HCT116 (cell line): ENCODE results near the gene DNAAF1. TPM values are rescaled to one million over a fixed set of nuclear protein-coding genes. Genes with fewer than 3 reads are reported as not detected.

Source experiments
- ATAC-seq: fragments of 200-7000 bp; cut with Tn5 transposase; 2 replicates; pipeline ENCODE4 v1.9.1; 2020; ENCODE audit warnings: mild to moderate bottlenecking, moderate library complexity
- BruUV-seq: library from RNA; stranded (reverse); fragments of 400-500 nt; replicated peaks from 2 replicates; lab custom pipeline; 2021; lab: Mats Ljungman, UMichigan
- CTCF ChIA-PET: fragments of 300-600 bp; sonication (Branson Sonifier 250); formaldehyde crosslinking; loops from one replicate; lab custom pipeline; 2021; ENCODE audit warnings: antibody characterized with exemption; lab: Charles Lee
- POLR2A ChIA-PET: fragments of 300-600, 350-600 bp; sonication (Branson Sonifier 250); formaldehyde crosslinking; loops from one replicate; lab custom pipeline; 2021; ENCODE audit warnings: antibody characterized with exemption; lab: Charles Lee
- RAD21 ChIA-PET, 2 experiments: fragments of 300-600 bp; sonication (Branson Sonifier 250); formaldehyde crosslinking; loops; one replicate each; lab custom pipeline; 2023; ENCODE audit warnings: low total read pairs in 2 of 2; ENCODE audit not compliant: uncharacterized antibody in 2 of 2, unreplicated experiment in 2 of 2, low non-redundant PET in 1 of 2; lab: Charles Lee
- DNase-seq: peaks from one replicate; pipeline ENCODE4 v3.0.0-alpha.2; 2010; ENCODE audit warnings: low read depth, low spot score
- H2AFZ ChIP-seq: fragments of 200-600 bp; shearing (Covaris generic), sonication (generic); 2 replicates; pipeline ENCODE4 v1.6.1; 2017; ENCODE audit warnings: low read depth, mixed run types, mixed read lengths, antibody characterized with exemption, low read length; ENCODE audit not compliant: poor library complexity, severe bottlenecking
- H3K27ac ChIP-seq: 2 replicates; pipeline ENCODE4 v1.5.1; 2012; ENCODE audit warnings: low read depth, low read length
- H3K27me3 ChIP-seq: fragments of 200-600 bp; sonication (generic); 2 replicates; pipeline ENCODE4 v1.6.1; 2016; ENCODE audit warnings: mixed run types, low read length, mixed read lengths; ENCODE audit not compliant: insufficient read depth
- H3K36me3 ChIP-seq, 2 experiments: fragments of 200-500 bp in 1 of 2; fragments of 200-600 bp in 1 of 2; sonication (Bioruptor generic) in 1 of 2; sonication (generic) in 1 of 2; 2 replicates each; pipeline versions ENCODE4 v1.5.1 to v1.6.1; 2014 to 2016; ENCODE audit warnings: low read length in 2 of 2, inconsistent platforms in 1 of 2, mixed read lengths in 1 of 2, mixed run types in 1 of 2; ENCODE audit not compliant: insufficient read depth in 2 of 2, control insufficient read depth in 1 of 2
- H3K4me1 ChIP-seq, 2 experiments: fragments of 200-600 bp in 1 of 2; sonication (generic) in 1 of 2; 2 replicates each; pipeline versions ENCODE4 v1.5.1 to v1.6.1; 2012 to 2017; ENCODE audit warnings: low read length in 2 of 2, inconsistent platforms in 1 of 2, mild to moderate bottlenecking in 1 of 2, mixed read lengths in 1 of 2, mixed run types in 1 of 2, moderate library complexity in 1 of 2; ENCODE audit not compliant: insufficient read depth in 2 of 2, control insufficient read depth in 1 of 2
- H3K4me2 ChIP-seq: fragments of 200-600 bp; sonication (generic); 2 replicates; pipeline ENCODE4 v1.6.1; 2017; ENCODE audit warnings: mixed run types, low read length, mixed read lengths
- H3K4me3 ChIP-seq, 2 experiments: fragments of 200-600 bp in 1 of 2; sonication (generic) in 1 of 2; replicated peaks in 1 of 2; 2 replicates each; pipeline ENCODE4 v1.5.1; 2011 to 2016; ENCODE audit warnings: low read length in 2 of 2, control low read depth in 1 of 2, low read depth in 1 of 2, mild to moderate bottlenecking in 1 of 2, mixed read lengths in 1 of 2, mixed run types in 1 of 2
- H3K79me2 ChIP-seq: fragments of 200-600 bp; sonication (generic); 2 replicates; pipeline ENCODE4 v1.6.1; 2017; ENCODE audit warnings: mild to moderate bottlenecking, mixed run types, low read length, moderate library complexity, mixed read lengths; ENCODE audit not compliant: insufficient read depth
- H3K9ac ChIP-seq: fragments of 200-600 bp; sonication (generic); 2 replicates; pipeline ENCODE4 v1.6.1; 2016; ENCODE audit warnings: low read length, mixed read lengths
- H3K9me2 ChIP-seq: fragments of 200-600 bp; sonication (generic), shearing (Covaris generic); 2 replicates; pipeline ENCODE4 v1.6.1; 2017; ENCODE audit warnings: mixed run types, mild to moderate bottlenecking, moderate library complexity; ENCODE audit not compliant: insufficient read depth
- H3K9me3 ChIP-seq, 2 experiments: fragments of 200-500 bp in 1 of 2; fragments of 200-600 bp in 1 of 2; sonication (Bioruptor generic) in 1 of 2; sonication (generic) in 1 of 2; 2 replicates each; pipeline ENCODE4 v1.6.1; 2014 to 2017; ENCODE audit warnings: low read length in 2 of 2, mixed read lengths in 2 of 2, inconsistent platforms in 1 of 2, low read depth in 1 of 2, mild to moderate bottlenecking in 1 of 2, mixed run types in 1 of 2, moderate library complexity in 1 of 2; ENCODE audit not compliant: control insufficient read depth in 1 of 2, insufficient read depth in 1 of 2
- H4K20me1 ChIP-seq: fragments of 200-600 bp; sonication (generic), shearing (Covaris generic); 2 replicates; pipeline ENCODE4 v1.6.1; 2017; ENCODE audit warnings: mixed run types, mild to moderate bottlenecking, moderate library complexity; ENCODE audit not compliant: insufficient read depth
- CBX3 ChIP-seq: IDR thresholded peaks from 2 replicates; pipeline ENCODE4 v1.6.1; 2012; ENCODE audit warnings: low read depth
- CEBPB ChIP-seq: IDR thresholded peaks from 2 replicates; pipeline ENCODE4 v1.6.1; 2012; ENCODE audit warnings: low read depth
- CTCF ChIP-seq, 3 experiments: fragments of 200-600 bp in 1 of 3; sonication (generic) in 1 of 3; IDR thresholded peaks in 2 of 3; conservative IDR thresholded peaks in 1 of 3; 2 replicates each; pipeline ENCODE4 v1.5.1; 2012 to 2017; ENCODE audit warnings: low read depth in 2 of 3, low read length in 2 of 3, antibody characterized with exemption in 1 of 3, borderline replicate concordance in 1 of 3, control low read depth in 1 of 3, mild to moderate bottlenecking in 1 of 3, mixed read lengths in 1 of 3, mixed run types in 1 of 3, moderate library complexity in 1 of 3; ENCODE audit not compliant: insufficient read depth in 1 of 3
- EGR1 ChIP-seq: IDR thresholded peaks from 2 replicates; pipeline ENCODE4 v1.6.1; 2012; ENCODE audit warnings: low read depth
- ELF1 ChIP-seq: IDR thresholded peaks from 2 replicates; pipeline ENCODE4 v1.6.1; 2012; ENCODE audit warnings: low read depth, borderline replicate concordance
- EZH2 ChIP-seq: fragments of 200-600 bp; sonication (generic); IDR thresholded peaks from 2 replicates; pipeline ENCODE4 v1.6.1; 2017; ENCODE audit warnings: antibody characterized with exemption, mixed run types
- EZH2phosphoT487 ChIP-seq: fragments of 200-600 bp; IDR thresholded peaks from 2 replicates; pipeline ENCODE4 v1.6.1; 2018; ENCODE audit warnings: antibody characterized with exemption, borderline replicate concordance
- FOSL1 ChIP-seq: IDR thresholded peaks from 2 replicates; pipeline ENCODE4 v1.6.1; 2012; ENCODE audit warnings: low read depth
- JUND ChIP-seq: IDR thresholded peaks from 2 replicates; pipeline ENCODE4 v1.6.1; 2012
- MAX ChIP-seq: IDR thresholded peaks from 2 replicates; pipeline ENCODE4 v1.6.1; 2012
- RAD21 ChIP-seq: IDR thresholded peaks from 2 replicates; pipeline ENCODE4 v1.6.1; 2012; ENCODE audit warnings: low read depth, mild to moderate bottlenecking
- SIN3A ChIP-seq: IDR thresholded peaks from 2 replicates; pipeline ENCODE4 v1.6.1; 2012; ENCODE audit warnings: low read depth
- SP1 ChIP-seq: IDR thresholded peaks from 2 replicates; pipeline ENCODE4 v1.6.1; 2012; ENCODE audit warnings: low read depth
- SRF ChIP-seq: IDR thresholded peaks from 2 replicates; pipeline ENCODE4 v1.6.1; 2012; ENCODE audit warnings: low read depth
- TCF7L2 ChIP-seq: IDR thresholded peaks from 2 replicates; pipeline ENCODE4 v1.7.0; 2011; ENCODE audit warnings: borderline replicate concordance, inconsistent platforms; ENCODE audit not compliant: insufficient read depth, insufficient read length; ENCODE audit errors: extremely low read depth
- YY1 ChIP-seq: IDR thresholded peaks from 2 replicates; pipeline ENCODE4 v1.6.1; 2011; ENCODE audit warnings: low read length, low read depth, moderate library complexity, mild to moderate bottlenecking; ENCODE audit not compliant: insufficient replicate concordance; ENCODE audit errors: extremely low read depth
- ZBTB33 ChIP-seq: IDR thresholded peaks from 2 replicates; pipeline ENCODE4 v1.6.1; 2011; ENCODE audit warnings: mild to moderate bottlenecking, low read length, moderate library complexity; ENCODE audit not compliant: insufficient replicate concordance; ENCODE audit errors: extremely low read depth
- ZFX ChIP-seq: fragments of 450-650 bp; IDR thresholded peaks from 2 replicates; pipeline ENCODE4 v1.6.1; 2017
- ZNF274 ChIP-seq: fragments of 200-500 bp; sonication (Bioruptor generic); IDR thresholded peaks from 2 replicates; pipeline ENCODE4 v1.6.1; 2014; ENCODE audit warnings: mild to moderate bottlenecking, low read depth, low read length, inconsistent platforms
- intact Hi-C: fragments of 100-400 bp; cut with micrococcal nuclease; formaldehyde crosslinking; loops from 2 replicates; pipeline ENCODE4 v1.10.0; 2022
- total RNA-seq: library from RNA; stranded (reverse); gene quantifications from one replicate; pipeline ENCODE4 v1.2.1, GENCODE V29; 2021; ENCODE audit not compliant: unreplicated experiment

DNAAF1 gene
- total RNA-seq, 1 experiment from 2014 or later: 0.30 TPM

DNA sequence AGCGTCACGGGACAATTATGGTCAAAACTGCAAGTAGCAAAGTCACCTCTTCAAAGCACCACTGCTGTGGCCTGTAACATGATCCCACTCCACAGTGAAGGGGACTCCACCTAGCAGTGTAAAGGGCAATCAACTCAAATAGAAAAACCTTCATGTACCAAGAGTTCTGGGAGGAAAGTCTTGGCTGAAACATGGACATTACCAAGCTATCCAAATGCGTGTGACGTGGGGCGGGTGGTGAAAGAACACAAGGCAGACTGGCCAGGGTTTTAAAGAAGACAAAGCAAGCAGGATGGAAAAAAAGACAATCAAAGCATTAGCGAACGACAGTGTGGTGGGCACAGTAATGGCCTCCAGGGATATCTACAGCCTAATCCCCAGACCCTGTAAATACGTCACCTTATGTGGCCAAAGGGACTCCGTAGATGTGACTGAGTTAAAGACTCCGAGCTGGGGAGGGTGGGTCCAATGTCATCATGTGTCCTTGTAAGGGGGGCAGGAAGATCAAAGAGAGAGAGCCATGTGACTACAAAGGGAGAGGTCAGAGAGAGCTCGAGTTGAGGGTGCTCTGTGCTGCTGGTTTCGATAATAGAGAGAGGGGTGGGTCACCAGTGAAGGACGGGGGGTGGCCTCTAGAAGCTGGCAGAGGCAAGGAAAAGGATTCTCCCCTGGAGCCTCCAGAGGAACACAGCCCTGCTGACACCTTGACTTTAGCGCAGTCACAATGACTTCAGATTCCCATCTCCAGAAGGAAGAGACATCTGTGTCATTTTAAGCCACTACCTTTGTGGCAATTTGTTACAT is 6.1 kb upstream of the DNAAF1 start (continued):
- TF ChIP-seq ELF1 (no peak), JUND (no peak; the same call in 1 of the 2 replicates), SRF (0 out of 2 replicates have a peak, but pooled peaks have one; percentile 70), SIN3A (no peak), YY1 (no peak), EZH2 (no peak), EZH2phosphoT487 (no peak), FOSL1 (no peak), ZNF274 (no peak), CEBPB (no peak), CBX3 (peak; percentile 58; the same call in 1 of the 2 replicates), RAD21 (no peak), MAX (peak; percentile 15; the same call in 1 of the 2 replicates), ZFX (no peak), TCF7L2 (peak; percentile 92)

- Histone ChIP-seq H3K79me2 (peaks cover 73% of the 10 kb centered on the region), H2AFZ (no peak overlapping the region)
- no peak for DNase-seq
- TF ChIP-seq EZH2 (no peak), ZBTB33 (no peak), JUND (no peak), FOSL1 (no peak), SP1 (no peak), ELF1 (no peak), SIN3A (no peak), SRF (no peak), EGR1 (no peak), CBX3 (no peak), CTCF (IDR thresholded peaks at IDR 0.05 in 2 of 3, conservative IDR thresholded peaks at IDR 0.05 in 1 of 3; ENCODE audit: borderline replicate concordance in 1 of 3, insufficient read depth in 1 of 3, low read depth in 2 of 3, low read length in 2 of 3) (no peak)
- TF ChIP-seq, all 23 proteins: peak for 0
- intact Hi-C loops: no loop called here
- Histone ChIP-seq H3K4me3 (no peak overlapping the region), H3K27me3 (no peaks in the 10 kb centered on the region), H3K9me3 (no peaks in the 10 kb centered on the region), H3K27ac (no peak overlapping the region; the same call in 1 of the 2 replicates), H3K4me1 (peaks cover 26 to 37% of the 10 kb centered on the region in 2 experiments), H3K36me3 (no peaks in the 10 kb centered on the region), H3K9me2 (no peaks in the 10 kb centered on the region), H3K9ac (peak overlapping the region; percentile 29; the same call in 1 of the 2 replicates), H4K20me1 (no peaks in the 10 kb centered on the region; the same call in 1 of the 2 replicates), H3K4me2 (peak overlapping the region; percentile 81)
- RAD21 ChIA-PET: no interaction called here
- CTCF ChIA-PET: no interaction called here
- POLR2A ChIA-PET: no interaction called here
- BruUV-seq: no TSS peak
- no peak for ATAC-seq
Measured at GRCh38 chr16:84139628-84140258, 5.4 kb upstream of the DNAAF1 start.
